Lower lobe of right lung (tissue), 2 donors: ENCODE results near the gene NPAS2. TPM values are rescaled to one million over a fixed set of nuclear protein-coding genes. Genes with fewer than 3 reads are reported as not detected.
A peak's percentile ranks its signal among the peaks of the same experiment; 100 is the strongest.

Experiments
- ATAC-seq, 2 donors: fragments of 200-7000 bp; cut with Tn5 transposase; one replicate each; pipeline ENCODE4 v1.9.1; 2020 to 2022; ENCODE audit warnings: mild to moderate bottlenecking in 2 of 2, moderate library complexity in 2 of 2
- DNase-seq: peaks from one replicate; pipeline ENCODE4 v3.0.0-alpha.2; 2020
- H3K27ac ChIP-seq: fragments of 200-600 bp; one replicate; pipeline ENCODE4 v1.8.0; 2022
- H3K27me3 ChIP-seq: fragments of 200-600 bp; one replicate; pipeline ENCODE4 v1.8.0; 2022; ENCODE audit warnings: low read depth
- H3K36me3 ChIP-seq: fragments of 200-600 bp; one replicate; pipeline ENCODE4 v1.8.0; 2022; ENCODE audit warnings: mild to moderate bottlenecking
- H3K4me1 ChIP-seq: fragments of 200-600 bp; one replicate; pipeline ENCODE4 v1.8.0; 2022
- H3K4me3 ChIP-seq: fragments of 200-600 bp; one replicate; pipeline ENCODE4 v1.8.0; 2022; ENCODE audit warnings: mild to moderate bottlenecking
- H3K9me3 ChIP-seq: fragments of 200-600 bp; one replicate; pipeline ENCODE4 v1.8.0; 2022
- intact Hi-C: fragments of 100-400 bp; cut with DNase I; formaldehyde crosslinking; loops from one replicate; pipeline ENCODE4 v1.11.0; 2022
- total RNA-seq: library from RNA; stranded (reverse); fragmentation: NEBNext Ultra II Directional; extraction: Animal tissue kit (Norgen Biotek cat#: 25700); gene quantifications from one replicate; pipeline ENCODE4 v1.2.1, GENCODE V29; 2021
- TF ChIP-seq, protein P1 (sequence below): fragments of 200-600 bp; IDR thresholded peaks from one replicate; pipeline ENCODE4 v1.8.0; 2022; ENCODE audit warnings: antibody characterized with exemption, mild to moderate bottlenecking
- donor health status: DM: no; HTN: yes; CAD: no; lungs with severe emphysema.

The NPAS2 gene
- total RNA-seq, 1 donor from 2014 or later = 10.1 TPM

DNA sequence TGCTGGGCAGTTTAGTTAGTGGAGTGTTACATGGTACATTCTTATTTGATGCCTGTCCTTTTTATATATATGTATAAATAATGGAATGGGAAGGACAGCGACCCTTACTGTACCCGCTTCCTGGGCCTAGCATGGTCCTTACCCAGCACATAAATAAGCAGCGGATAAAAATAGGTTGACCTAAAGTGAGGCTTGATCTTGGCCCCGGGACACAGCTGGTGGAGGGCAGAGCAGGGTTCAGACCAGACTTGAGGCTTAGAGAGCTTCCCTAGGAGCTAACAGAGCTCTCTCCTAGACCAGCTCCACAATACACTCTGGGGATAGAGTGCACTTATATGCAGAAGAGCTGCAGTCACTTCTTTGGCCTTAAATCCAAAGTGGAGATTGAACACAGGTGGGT lies 135.3 kb downstream of the NPAS2 start:
- intact Hi-C loops = no loop called here
- no peak for DNase-seq

DNA sequence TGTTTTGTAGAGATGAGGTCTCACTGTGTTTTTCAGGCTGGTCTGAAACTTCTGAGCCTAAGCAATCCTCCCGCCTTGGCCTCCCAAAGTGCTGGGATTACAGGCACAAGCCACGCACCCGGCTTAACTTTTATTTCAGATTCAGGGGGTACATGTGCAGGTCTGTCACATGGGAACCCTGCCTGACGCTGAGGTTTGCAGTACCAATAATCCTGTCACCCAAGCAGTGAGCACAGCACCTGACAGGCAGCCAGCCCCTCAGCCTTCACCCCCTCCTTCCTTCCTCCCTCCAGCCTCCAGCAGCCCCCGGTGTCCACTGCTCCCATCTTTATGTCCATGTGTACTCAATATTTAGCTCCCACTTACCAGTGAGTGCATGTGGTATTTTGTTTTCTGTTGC lies 136.1 kb downstream of the NPAS2 start:
- no peak overlapping the region for H3K4me3 ChIP-seq
- TF ChIP-seq, protein P1, sequence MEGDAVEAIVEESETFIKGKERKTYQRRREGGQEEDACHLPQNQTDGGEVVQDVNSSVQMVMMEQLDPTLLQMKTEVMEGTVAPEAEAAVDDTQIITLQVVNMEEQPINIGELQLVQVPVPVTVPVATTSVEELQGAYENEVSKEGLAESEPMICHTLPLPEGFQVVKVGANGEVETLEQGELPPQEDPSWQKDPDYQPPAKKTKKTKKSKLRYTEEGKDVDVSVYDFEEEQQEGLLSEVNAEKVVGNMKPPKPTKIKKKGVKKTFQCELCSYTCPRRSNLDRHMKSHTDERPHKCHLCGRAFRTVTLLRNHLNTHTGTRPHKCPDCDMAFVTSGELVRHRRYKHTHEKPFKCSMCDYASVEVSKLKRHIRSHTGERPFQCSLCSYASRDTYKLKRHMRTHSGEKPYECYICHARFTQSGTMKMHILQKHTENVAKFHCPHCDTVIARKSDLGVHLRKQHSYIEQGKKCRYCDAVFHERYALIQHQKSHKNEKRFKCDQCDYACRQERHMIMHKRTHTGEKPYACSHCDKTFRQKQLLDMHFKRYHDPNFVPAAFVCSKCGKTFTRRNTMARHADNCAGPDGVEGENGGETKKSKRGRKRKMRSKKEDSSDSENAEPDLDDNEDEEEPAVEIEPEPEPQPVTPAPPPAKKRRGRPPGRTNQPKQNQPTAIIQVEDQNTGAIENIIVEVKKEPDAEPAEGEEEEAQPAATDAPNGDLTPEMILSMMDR = no peak
- intact Hi-C loops = no loop called here
- DNase-seq (no peak), ATAC-seq (no peak)
- H3K9me3 ChIP-seq = no peaks in the 10 kb centered on the region
- H3K27ac ChIP-seq = no peak overlapping the region
- no peaks in the 10 kb centered on the region for H3K36me3 ChIP-seq
- no peaks in the 10 kb centered on the region for H3K27me3 ChIP-seq
- H3K4me1 ChIP-seq = peaks cover 15% of the 10 kb centered on the region

More for the DNA sequence above, 135.3 kb downstream of the NPAS2 start:
- Histone ChIP-seq H3K27me3 (no peaks in the 10 kb centered on the region), H3K9me3 (no peaks in the 10 kb centered on the region), H3K27ac (no peak overlapping the region), H3K4me3 (no peak overlapping the region), H3K36me3 (no peaks in the 10 kb centered on the region), H3K4me1 (peaks cover 15% of the 10 kb centered on the region)
- ATAC-seq = no peak
- TF ChIP-seq, protein P1 = no peak

DNA sequence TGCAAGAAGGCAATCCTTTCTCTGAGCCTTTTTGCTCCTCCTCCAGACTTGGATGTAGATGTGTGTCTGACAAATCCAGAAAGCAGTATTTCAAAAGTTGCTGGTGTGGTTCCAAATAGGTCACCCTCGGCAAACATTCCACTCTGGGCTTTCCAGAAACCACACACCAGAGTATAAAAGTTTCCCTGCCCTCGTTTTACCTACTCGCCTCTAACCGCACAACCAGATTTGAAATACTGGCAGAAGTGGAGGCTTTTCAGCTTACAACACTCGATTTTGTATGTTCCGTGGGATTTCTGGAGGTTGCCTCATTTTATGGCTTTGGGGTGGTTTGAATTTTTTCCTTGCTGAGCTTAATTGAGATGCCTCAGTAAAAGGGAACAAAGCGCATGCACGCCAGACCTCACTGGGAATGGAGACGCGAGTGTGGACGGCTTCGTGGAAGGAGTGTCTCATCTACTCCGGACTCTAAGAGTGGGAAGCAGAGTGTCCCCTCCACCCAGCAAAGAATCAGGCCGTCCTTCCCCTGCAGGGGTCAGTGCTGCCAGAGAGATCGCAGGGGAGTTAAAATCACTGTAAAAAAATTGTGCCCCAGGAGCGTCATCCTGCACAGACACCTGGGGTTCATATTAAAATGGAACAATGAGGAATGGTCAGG lies 138.2 kb downstream of the NPAS2 start:
- H3K4me1 ChIP-seq = peaks cover 15% of the 10 kb centered on the region
- H3K27ac ChIP-seq = no peak overlapping the region
- H3K36me3 ChIP-seq = no peaks in the 10 kb centered on the region
- H3K27me3 ChIP-seq = no peaks in the 10 kb centered on the region
- TF ChIP-seq, protein P1 = no peak
- peak overlapping the region; percentile 14 for H3K4me3 ChIP-seq
- peak; percentile 78 to 93 for ATAC-seq
- intact Hi-C loops = no loop called here
- H3K9me3 ChIP-seq = no peaks in the 10 kb centered on the region
- DNase-seq = no peak

DNA sequence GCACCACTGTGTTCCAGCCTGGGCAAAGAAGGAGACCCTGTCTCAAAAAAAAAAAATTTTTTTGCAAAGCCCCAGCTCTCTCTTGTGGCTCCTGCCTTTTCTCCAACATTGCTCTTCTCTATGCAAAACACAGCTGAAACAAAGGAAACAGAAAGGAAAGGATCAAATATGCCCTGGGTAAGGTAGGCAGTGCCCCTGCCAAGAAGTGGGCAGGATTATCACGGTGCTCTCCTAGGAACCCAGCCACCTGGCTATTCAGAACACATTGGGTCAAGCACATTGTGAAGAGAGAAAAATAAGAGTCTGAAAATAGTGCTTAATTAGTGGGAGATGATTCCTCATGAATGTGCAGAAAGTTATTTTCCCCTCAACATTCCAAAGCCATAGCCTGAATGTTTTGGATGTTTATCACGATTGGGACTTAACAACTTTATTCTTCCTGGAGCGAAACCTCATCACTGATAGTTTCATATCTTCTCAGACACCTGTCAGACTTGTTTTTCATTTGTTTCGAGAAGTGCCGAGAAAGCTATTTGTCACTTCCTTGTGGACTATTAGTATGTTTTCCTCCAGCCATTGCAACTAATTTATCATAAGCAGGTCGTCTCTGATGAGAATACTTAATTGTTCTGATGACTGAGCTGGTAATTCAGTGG lies 139.4 kb downstream of the NPAS2 start:
- H3K9me3 ChIP-seq = no peaks in the 10 kb centered on the region
- peaks cover 15% of the 10 kb centered on the region for H3K4me1 ChIP-seq
- H3K27me3 ChIP-seq = no peaks in the 10 kb centered on the region
- TF ChIP-seq, protein P1 = no peak
- H3K36me3 ChIP-seq = no peaks in the 10 kb centered on the region
- DNase-seq = no peak
- H3K27ac ChIP-seq = no peak overlapping the region
- H3K4me3 ChIP-seq = no peak overlapping the region
- no peak for ATAC-seq
- intact Hi-C loops = no loop called here

DNA sequence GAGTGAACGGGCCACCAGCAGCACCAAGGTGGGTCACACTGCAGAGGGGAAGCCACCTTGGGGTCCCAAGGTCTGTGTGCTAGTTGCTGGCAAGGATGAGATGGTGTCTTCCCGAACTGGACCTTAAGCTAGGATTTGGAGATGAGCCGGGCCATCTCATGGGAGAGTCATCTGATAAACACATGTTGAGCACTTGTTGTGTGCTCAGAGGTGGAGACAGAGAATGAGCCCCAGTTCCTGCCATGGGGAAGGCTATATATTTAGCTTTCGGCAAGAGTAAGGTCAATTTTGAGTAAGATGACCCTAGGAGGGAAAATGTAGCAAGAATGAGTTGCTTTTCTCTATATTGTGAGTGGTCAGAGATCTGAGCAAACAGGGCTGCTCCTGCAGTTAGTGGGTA lies 140.7 kb downstream of the NPAS2 start:
- ATAC-seq (no peak), DNase-seq (no peak)
- TF ChIP-seq, protein P1 = no peak
- H3K27me3 ChIP-seq = no peaks in the 10 kb centered on the region
- H3K9me3 ChIP-seq = no peaks in the 10 kb centered on the region
- no peak overlapping the region for H3K27ac ChIP-seq
- intact Hi-C loops = no loop called here
- no peaks in the 10 kb centered on the region for H3K36me3 ChIP-seq
- H3K4me1 ChIP-seq = peaks cover 15% of the 10 kb centered on the region
- no peak overlapping the region for H3K4me3 ChIP-seq
